ENCODE measurements around the gene RFC1.
"Not testable (repeated sequence)": the region's sequence is repeated elsewhere in the genome, so short reads cannot be mapped to it uniquely, and the experiment has no call there.

RFC1 gene

GRCh38 chr4:39353149-39353477, 13.0 kb downstream of the RFC1 start:
- DNase-seq = not testable (repeated sequence)

GRCh38 chr4:39349326-39349725, 16.8 kb downstream of the RFC1 start:
- no peak for DNase-seq

DNA sequence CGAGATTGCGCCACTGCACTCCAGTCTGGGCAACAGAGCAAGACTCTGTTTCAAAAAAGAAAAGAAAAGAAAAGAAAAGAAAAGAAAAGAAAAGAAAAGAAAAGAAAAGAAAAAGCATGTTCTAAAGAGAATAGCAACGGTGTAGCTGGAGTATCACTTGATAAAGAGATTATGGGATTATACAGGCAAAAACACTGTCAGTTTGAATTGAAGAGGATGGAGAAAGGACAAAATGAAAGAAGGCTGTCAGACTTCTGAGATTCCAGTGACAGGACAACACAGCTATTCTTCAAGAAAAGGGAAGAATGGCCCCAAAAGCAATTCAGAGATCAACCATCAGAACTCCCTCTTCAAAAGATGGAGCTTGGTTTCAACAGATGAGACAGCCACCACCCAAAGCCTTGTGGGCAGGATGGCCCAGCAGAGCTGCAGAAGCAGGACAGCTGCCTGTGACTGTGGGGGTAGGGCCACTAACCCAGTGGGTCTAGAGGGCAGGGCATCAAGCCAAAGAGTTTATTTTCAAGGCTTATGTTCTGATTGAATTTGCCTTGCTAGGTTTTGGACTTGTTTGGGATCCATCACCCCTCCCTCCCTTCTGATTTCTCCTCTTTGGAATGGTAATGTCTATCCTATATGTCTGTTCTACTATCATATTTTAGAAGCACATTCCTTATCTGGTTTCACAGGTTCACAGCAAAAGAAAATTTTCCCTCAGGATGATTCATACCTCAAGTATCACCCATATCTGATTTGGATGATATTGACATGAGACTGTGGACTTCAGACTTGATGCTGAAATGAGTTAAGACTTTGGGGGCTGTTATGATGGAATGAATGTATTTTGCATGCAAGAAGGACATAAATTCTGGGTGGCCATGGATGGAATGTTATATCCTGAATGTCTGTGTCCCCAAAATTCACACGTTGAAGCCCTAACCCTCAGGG, 17.5 kb downstream of the RFC1 start:
- no peak for DNase-seq

DNA sequence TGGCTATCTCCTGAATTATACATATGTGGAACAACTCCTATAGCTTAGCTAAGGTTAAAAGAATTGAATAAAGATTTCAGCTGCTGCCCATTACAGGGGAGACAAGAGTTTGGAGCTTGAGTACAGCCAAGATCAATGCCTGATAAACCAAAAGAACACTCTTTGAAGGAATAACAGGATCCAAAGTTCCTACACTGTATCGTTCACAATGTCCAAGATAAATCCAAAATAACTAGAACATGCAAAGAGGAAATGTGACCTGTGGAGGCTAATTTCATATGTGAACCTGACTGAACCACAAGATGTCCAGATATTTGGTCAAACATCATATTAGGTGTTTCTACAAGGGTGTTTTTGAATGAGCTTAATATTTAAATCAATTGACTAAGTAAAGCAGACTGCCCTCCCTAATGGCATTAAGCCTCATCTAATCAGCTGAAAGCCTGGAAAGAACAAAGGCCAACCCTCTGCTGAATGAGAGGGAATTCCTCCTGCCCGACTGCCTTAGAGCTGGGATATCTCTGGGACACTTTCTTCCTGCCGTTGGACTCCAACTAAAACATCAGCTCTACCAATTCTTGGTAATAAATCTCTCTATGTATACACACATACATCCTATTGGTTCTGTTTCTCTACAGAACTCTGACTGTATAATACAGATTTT, 19.2 kb downstream of the RFC1 start:
- DNase-seq = no peak

DNA sequence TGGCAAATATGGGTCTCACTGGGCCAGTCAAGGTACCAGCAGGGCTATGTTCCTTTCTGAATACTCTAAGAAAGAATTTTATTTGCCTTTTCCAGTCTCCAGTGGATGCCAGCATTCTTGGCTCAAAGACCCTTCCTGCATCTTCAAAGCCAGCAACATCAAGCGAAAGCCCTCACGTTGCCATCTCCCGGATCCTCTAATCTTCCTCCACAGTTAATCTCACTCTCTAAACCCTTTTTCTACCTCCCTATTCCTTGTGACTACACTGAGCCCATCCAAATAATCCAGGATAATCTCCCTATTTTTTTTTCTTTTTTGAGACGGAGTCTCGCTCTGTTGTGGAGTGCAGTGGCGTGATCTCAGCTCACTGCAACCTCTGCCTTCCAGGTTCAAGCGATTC, 23.4 kb downstream of the RFC1 start:
- DNase-seq = no peak

DNA sequence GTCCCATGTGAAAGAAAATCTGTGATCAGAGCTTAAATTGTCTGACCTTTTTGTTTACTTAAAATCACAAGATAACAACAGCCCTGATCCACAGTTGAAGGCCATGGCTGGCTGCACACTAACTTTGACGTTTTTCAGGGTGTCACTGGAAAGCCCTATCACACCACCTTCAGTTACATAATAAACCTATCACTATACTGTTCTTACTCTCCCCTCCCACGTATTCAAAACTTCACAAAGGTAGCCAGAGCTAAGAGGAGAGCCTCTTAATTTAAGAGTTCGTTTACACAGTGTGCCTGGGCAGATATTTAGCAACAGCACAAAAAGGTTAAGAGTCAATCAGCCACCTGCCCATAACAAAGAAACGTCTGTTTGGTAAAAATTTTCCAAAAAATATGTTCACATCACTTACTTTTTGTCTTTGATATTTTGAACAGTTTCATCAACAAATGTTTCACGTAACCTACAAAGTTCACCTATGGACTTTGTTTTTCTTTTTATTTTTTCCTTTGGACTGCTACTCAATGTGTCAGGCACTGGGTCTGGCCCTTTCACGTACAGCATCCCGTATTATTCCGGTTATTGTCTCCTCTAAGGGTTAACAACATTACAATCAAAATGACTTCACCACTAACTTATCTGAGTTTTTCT, 25.0 kb downstream of the RFC1 start:
- no peak for DNase-seq

GRCh38 chr4:39339968-39340367, 26.2 kb downstream of the RFC1 start:
- DNase-seq = no peak

GRCh38 chr4:39337841-39338240, 28.3 kb downstream of the RFC1 start:
- no peak for DNase-seq

- DNase-seq = no peak
Measured at GRCh38 chr4:39335566-39335965, 30.6 kb downstream of the RFC1 start.

GRCh38 chr4:39331191-39331590, 35.0 kb downstream of the RFC1 start:
- DNase-seq = no peak

- no peak for DNase-seq
Measured at GRCh38 chr4:39330353-39330752, 35.8 kb downstream of the RFC1 start.

DNA sequence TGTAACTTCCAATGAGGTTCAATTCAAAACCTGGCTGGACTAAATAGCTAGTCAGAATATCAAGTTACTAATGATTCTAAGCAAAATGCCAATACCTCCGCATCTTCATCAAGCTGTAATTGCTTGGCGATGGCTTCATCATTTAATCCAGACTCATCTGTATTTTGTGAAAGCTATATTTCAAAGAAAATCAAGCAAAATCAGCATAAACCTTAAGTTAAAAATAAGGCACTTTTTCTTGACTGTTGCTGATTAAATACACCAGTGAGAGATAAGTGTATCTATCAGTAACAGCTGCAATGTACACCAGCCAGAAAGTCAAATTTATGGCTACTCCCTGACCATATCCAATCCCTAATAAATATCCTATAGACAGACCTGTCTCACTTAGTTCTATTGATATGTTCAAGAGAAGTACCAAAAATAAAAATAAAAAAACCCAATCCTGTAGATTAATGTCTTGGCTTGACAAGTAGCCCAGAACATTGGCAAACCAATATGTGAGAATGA, 39.6 kb downstream of the RFC1 start:
- DNase-seq = no peak

DNA sequence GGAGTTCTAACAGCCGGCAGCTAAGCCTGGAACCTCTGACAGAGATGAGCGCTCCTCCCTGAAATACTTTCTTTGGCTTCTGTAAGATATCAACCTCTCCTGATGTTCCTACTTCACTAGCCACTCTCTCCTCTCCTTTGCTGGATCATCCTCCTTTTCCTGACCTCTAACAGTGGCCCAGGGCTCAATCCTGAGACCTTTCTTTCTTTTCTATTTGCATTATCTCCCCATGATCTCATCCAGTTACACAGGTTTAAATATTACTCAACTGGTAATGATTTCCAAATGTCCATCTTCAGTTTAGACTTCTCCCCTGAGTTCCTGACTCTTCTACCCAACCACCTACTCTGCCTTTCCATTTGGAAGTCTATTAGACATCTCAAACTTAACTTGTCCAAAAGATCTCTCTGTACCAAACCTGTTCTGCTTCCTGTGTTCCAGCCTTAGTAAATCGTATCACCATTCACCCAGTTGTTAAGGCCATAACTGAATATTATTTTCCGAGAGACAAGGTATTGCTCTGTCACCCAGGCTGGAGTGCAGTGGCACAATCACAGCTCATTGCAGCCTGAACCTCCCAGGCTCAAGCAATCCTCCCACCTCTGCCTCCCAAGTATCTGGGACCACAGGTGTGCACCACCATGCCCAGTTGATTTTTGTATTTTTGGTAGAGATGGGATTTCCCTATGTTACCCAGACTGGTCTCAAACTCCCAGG, 41.1 kb downstream of the RFC1 start:
- no peak for DNase-seq

DNA sequence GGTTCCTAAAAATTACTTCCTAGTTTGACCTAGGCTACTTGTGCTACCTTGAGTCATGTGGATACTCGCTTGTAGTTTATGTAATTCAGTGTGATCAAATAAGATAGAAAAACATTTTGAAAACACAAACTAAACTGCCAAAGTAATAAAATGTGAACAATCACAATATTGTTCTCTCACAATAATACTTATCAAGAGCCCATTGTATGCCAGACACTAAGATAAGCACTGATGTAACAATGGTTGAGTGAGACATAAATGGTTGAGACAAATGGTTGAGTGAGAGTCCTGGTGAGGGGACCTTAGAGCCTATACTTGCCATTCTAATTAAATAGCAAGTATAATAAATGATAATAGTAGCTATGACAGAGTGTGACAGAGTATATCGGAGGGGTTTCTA, 41.7 kb downstream of the RFC1 start:
- DNase-seq = no peak

DNA sequence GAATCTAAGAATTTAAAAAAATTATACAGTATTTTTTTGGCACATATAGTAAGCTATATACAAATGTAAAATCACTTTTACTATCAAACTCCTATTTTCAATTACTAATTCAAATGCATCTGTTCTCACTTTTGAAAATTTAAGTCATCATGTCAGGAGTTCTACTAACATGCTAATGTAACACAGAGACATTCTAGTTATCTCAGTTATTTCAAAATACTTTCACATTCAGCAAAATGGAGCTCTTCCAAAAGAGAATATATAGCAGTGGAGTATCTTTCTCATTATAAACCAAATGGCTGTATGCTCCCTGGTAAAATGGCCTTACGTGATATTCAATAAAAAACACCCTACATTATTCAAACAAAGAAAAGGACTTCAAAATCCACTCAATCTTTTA, 42.3 kb downstream of the RFC1 start:
- no peak for DNase-seq

DNA sequence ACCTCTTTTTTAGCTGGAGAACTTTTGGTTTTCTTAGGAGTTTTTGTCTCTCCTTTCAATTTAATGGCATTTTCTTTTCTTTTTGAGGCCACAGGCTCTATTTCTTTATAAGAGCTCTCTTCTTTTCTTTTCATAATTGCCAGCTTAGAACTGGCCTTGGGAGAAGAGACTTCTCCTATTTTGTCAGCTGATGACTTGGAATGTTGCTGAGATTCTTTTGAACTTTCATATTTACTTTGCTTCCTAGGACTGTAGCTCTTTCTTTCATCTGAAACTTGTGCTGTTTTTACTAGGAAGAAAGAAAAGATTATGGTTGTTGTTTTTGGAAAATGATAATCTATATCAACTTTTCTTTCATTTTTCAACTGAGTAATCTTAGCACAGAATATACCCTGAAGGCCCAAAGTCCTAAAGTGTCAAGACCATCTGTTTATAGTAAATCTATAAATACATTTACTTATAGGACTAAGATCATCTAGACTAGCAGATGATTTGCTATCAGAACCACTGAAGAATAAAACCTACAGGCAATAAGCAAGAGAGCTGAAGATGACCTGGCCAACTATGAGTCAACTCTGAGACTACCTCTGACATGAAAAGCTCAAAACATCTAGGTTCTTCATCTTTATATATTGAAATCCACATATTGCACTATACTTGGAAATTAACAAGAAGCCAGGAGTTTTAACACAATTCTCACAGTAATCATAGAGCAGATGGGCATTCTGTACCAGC, 45.6 kb downstream of the RFC1 start:
- DNase-seq = no peak

DNA sequence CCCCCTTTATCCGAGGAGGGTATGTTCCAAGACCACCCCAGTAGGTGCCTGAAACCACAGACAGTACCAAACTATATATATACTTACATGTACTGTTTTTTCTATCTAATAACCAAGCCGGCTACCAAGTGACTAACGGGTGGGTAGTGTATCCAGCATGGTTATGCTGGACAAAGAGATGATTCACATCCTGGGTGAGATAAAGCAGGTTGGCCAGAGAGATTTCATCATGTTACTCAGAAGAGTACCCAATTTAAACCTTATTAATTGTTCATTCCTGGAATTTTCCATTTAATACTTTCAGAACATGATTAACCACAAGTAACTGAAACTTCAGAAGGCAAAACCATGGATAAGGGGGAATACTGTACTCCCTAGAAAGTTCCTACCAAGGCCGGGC, 46.5 kb downstream of the RFC1 start:
- no peak for DNase-seq

DNA sequence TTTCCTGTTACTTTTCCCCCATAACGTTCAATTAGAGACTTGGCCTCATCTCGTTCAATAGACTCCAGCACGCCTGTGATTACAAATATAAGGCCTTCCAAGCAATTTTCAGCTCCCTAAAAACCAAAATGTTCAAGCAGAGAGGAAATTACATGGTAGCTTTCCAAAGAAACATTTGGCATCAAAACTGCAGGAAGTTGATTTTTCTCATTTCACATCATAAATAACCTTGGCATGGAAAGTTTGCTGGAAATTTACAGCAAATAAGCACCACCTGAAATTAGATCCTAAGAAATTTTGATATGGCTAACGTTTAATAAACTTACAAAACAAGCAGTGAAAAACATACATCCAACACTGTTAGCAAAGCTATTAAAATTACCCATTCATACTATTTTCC, 53.3 kb downstream of the RFC1 start:
- no peak for DNase-seq

DNA sequence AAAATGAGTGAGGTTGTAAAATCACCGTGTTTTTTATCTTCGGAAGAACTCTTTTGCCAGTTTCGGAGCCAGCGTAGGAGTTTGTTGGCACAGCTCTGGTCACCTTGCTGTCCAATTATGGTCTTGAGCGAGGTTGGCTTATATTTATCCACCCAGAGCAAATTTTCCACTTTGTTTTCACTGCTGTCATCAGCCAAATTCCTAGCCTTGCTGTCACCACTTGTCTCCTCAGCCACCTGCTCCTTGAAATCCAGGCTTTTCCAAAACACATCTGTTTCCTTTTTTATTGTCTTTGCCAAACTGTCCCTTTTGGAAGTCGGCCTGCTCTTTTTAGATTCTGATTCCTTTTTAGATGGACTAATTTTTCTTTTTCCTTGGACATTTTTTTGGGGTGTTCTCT, 57.6 kb downstream of the RFC1 start:
- no peak for DNase-seq

DNA sequence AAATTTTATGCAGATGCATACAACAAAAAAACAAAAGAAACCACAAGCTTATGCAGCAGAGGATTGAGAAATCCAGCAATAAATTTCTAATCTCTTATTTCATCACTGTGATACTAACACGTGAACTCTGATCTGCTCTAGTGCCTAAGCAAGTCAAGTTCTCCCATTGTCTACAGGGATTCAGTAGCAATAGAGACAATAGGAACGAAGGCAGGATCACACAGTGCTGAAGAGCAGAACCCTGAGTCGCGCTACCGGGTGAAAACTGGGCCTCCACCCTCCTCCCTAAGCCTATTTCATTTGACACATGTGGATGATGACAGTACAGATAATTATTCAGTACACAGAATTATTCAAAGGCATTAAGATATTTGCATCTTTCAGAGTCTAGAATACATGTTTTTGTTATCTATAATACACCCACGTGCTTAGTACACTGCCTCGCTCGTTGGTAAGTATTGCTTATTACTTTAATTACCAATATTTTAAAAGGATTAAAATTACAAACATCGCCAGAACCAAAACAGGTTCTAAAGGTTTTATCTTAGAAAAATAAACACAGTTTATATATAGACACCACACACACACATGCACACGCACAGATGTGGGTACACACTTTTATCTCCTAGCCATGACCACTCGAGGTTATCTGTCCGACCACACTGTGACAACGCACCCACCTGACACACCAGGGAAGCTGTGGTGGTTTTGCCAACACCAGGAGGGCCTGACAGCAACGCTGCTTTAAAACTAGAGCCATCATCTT, 60.1 kb downstream of the RFC1 start:
- DNase-seq = no peak

- DNase-seq = no peak
Measured at GRCh38 chr4:39304651-39305050, 61.5 kb downstream of the RFC1 start.

DNA sequence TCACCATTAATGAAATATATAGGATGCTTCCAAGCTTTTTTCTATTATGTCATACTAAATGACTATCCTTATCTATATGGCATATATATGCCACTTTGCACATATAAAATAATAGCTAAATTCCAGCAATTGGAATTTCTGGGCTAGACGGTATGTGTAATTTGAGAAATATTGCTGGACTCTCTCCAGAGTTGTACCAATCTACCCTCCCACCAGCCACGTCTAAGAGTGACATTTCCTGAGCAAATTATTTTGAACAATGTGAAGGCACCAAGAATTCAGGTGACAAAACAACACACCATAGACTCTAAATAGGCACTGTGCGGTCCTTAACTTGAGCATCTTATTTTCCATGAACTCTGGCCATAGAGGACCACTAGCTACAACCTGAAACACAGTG, 62.3 kb downstream of the RFC1 start:
- no peak for DNase-seq

Data from stimulated activated CD4-positive, alpha-beta T cell treated with anti-CD3 and anti-CD28 coated beads, Interleukin-2, amount 100 ng/mL, for 48 hours (primary cell).